HCT116 (cell line): ENCODE measurements around the gene SPATA25. TPM values are rescaled to one million over a fixed set of nuclear protein-coding genes. Genes with fewer than 3 reads are reported as not detected.

ENCODE experiments used
- ATAC-seq: fragments of 200-7000 bp; cut with Tn5 transposase; 2 replicates; pipeline ENCODE4 v1.9.1; 2020; ENCODE audit warnings: mild to moderate bottlenecking, moderate library complexity
- BruUV-seq: library from RNA; stranded (reverse); fragments of 400-500 nt; replicated peaks from 2 replicates; lab custom pipeline; 2021; lab: Mats Ljungman, UMichigan
- CTCF ChIA-PET: fragments of 300-600 bp; sonication (Branson Sonifier 250); formaldehyde crosslinking; loops from one replicate; lab custom pipeline; 2021; ENCODE audit warnings: antibody characterized with exemption; lab: Charles Lee
- POLR2A ChIA-PET: fragments of 300-600, 350-600 bp; sonication (Branson Sonifier 250); formaldehyde crosslinking; loops from one replicate; lab custom pipeline; 2021; ENCODE audit warnings: antibody characterized with exemption; lab: Charles Lee
- RAD21 ChIA-PET, 2 experiments: fragments of 300-600 bp; sonication (Branson Sonifier 250); formaldehyde crosslinking; loops; one replicate each; lab custom pipeline; 2023; ENCODE audit warnings: low total read pairs in 2 of 2; ENCODE audit not compliant: uncharacterized antibody in 2 of 2, unreplicated experiment in 2 of 2, low non-redundant PET in 1 of 2; lab: Charles Lee
- DNase-seq: peaks from one replicate; pipeline ENCODE4 v3.0.0-alpha.2; 2010; ENCODE audit warnings: low read depth, low spot score
- H2AFZ ChIP-seq: fragments of 200-600 bp; shearing (Covaris generic), sonication (generic); 2 replicates; pipeline ENCODE4 v1.6.1; 2017; ENCODE audit warnings: low read depth, mixed run types, mixed read lengths, antibody characterized with exemption, low read length; ENCODE audit not compliant: poor library complexity, severe bottlenecking
- H3K27ac ChIP-seq: 2 replicates; pipeline ENCODE4 v1.5.1; 2012; ENCODE audit warnings: low read depth, low read length
- H3K27me3 ChIP-seq: fragments of 200-600 bp; sonication (generic); 2 replicates; pipeline ENCODE4 v1.6.1; 2016; ENCODE audit warnings: mixed run types, low read length, mixed read lengths; ENCODE audit not compliant: insufficient read depth
- H3K36me3 ChIP-seq, 2 experiments: fragments of 200-500 bp in 1 of 2; fragments of 200-600 bp in 1 of 2; sonication (Bioruptor generic) in 1 of 2; sonication (generic) in 1 of 2; 2 replicates each; pipeline versions ENCODE4 v1.5.1 to v1.6.1; 2014 to 2016; ENCODE audit warnings: low read length in 2 of 2, inconsistent platforms in 1 of 2, mixed read lengths in 1 of 2, mixed run types in 1 of 2; ENCODE audit not compliant: insufficient read depth in 2 of 2, control insufficient read depth in 1 of 2
- H3K4me1 ChIP-seq, 2 experiments: fragments of 200-600 bp in 1 of 2; sonication (generic) in 1 of 2; 2 replicates each; pipeline versions ENCODE4 v1.5.1 to v1.6.1; 2012 to 2017; ENCODE audit warnings: low read length in 2 of 2, inconsistent platforms in 1 of 2, mild to moderate bottlenecking in 1 of 2, mixed read lengths in 1 of 2, mixed run types in 1 of 2, moderate library complexity in 1 of 2; ENCODE audit not compliant: insufficient read depth in 2 of 2, control insufficient read depth in 1 of 2
- H3K4me2 ChIP-seq: fragments of 200-600 bp; sonication (generic); 2 replicates; pipeline ENCODE4 v1.6.1; 2017; ENCODE audit warnings: mixed run types, low read length, mixed read lengths
- H3K4me3 ChIP-seq, 2 experiments: fragments of 200-600 bp in 1 of 2; sonication (generic) in 1 of 2; replicated peaks in 1 of 2; 2 replicates each; pipeline ENCODE4 v1.5.1; 2011 to 2016; ENCODE audit warnings: low read length in 2 of 2, control low read depth in 1 of 2, low read depth in 1 of 2, mild to moderate bottlenecking in 1 of 2, mixed read lengths in 1 of 2, mixed run types in 1 of 2
- H3K79me2 ChIP-seq: fragments of 200-600 bp; sonication (generic); 2 replicates; pipeline ENCODE4 v1.6.1; 2017; ENCODE audit warnings: mild to moderate bottlenecking, mixed run types, low read length, moderate library complexity, mixed read lengths; ENCODE audit not compliant: insufficient read depth
- H3K9ac ChIP-seq: fragments of 200-600 bp; sonication (generic); 2 replicates; pipeline ENCODE4 v1.6.1; 2016; ENCODE audit warnings: low read length, mixed read lengths
- H3K9me2 ChIP-seq: fragments of 200-600 bp; sonication (generic), shearing (Covaris generic); 2 replicates; pipeline ENCODE4 v1.6.1; 2017; ENCODE audit warnings: mixed run types, mild to moderate bottlenecking, moderate library complexity; ENCODE audit not compliant: insufficient read depth
- H3K9me3 ChIP-seq, 2 experiments: fragments of 200-500 bp in 1 of 2; fragments of 200-600 bp in 1 of 2; sonication (Bioruptor generic) in 1 of 2; sonication (generic) in 1 of 2; 2 replicates each; pipeline ENCODE4 v1.6.1; 2014 to 2017; ENCODE audit warnings: low read length in 2 of 2, mixed read lengths in 2 of 2, inconsistent platforms in 1 of 2, low read depth in 1 of 2, mild to moderate bottlenecking in 1 of 2, mixed run types in 1 of 2, moderate library complexity in 1 of 2; ENCODE audit not compliant: control insufficient read depth in 1 of 2, insufficient read depth in 1 of 2
- H4K20me1 ChIP-seq: fragments of 200-600 bp; sonication (generic), shearing (Covaris generic); 2 replicates; pipeline ENCODE4 v1.6.1; 2017; ENCODE audit warnings: mixed run types, mild to moderate bottlenecking, moderate library complexity; ENCODE audit not compliant: insufficient read depth
- ATF3 ChIP-seq: IDR thresholded peaks from 2 replicates; pipeline ENCODE4 v1.6.1; 2012
- CBX3 ChIP-seq: IDR thresholded peaks from 2 replicates; pipeline ENCODE4 v1.6.1; 2012; ENCODE audit warnings: low read depth
- CEBPB ChIP-seq: IDR thresholded peaks from 2 replicates; pipeline ENCODE4 v1.6.1; 2012; ENCODE audit warnings: low read depth
- CTCF ChIP-seq, 3 experiments: fragments of 200-600 bp in 1 of 3; sonication (generic) in 1 of 3; IDR thresholded peaks in 2 of 3; conservative IDR thresholded peaks in 1 of 3; 2 replicates each; pipeline ENCODE4 v1.5.1; 2012 to 2017; ENCODE audit warnings: low read depth in 2 of 3, low read length in 2 of 3, antibody characterized with exemption in 1 of 3, borderline replicate concordance in 1 of 3, control low read depth in 1 of 3, mild to moderate bottlenecking in 1 of 3, mixed read lengths in 1 of 3, mixed run types in 1 of 3, moderate library complexity in 1 of 3; ENCODE audit not compliant: insufficient read depth in 1 of 3
- EGR1 ChIP-seq: IDR thresholded peaks from 2 replicates; pipeline ENCODE4 v1.6.1; 2012; ENCODE audit warnings: low read depth
- ELF1 ChIP-seq: IDR thresholded peaks from 2 replicates; pipeline ENCODE4 v1.6.1; 2012; ENCODE audit warnings: low read depth, borderline replicate concordance
- EZH2 ChIP-seq: fragments of 200-600 bp; sonication (generic); IDR thresholded peaks from 2 replicates; pipeline ENCODE4 v1.6.1; 2017; ENCODE audit warnings: antibody characterized with exemption, mixed run types
- FOSL1 ChIP-seq: IDR thresholded peaks from 2 replicates; pipeline ENCODE4 v1.6.1; 2012; ENCODE audit warnings: low read depth
- JUND ChIP-seq: IDR thresholded peaks from 2 replicates; pipeline ENCODE4 v1.6.1; 2012
- MAX ChIP-seq: IDR thresholded peaks from 2 replicates; pipeline ENCODE4 v1.6.1; 2012
- POLR2A ChIP-seq: IDR thresholded peaks from 2 replicates; pipeline ENCODE4 v1.7.0; 2011; ENCODE audit warnings: borderline replicate concordance; ENCODE audit not compliant: insufficient read depth, insufficient read length; ENCODE audit errors: extremely low read depth
- POLR2AphosphoS5 ChIP-seq: IDR thresholded peaks from 2 replicates; pipeline ENCODE4 v1.6.1; 2011; ENCODE audit warnings: mild to moderate bottlenecking, low read depth, low read length, moderate library complexity
- REST ChIP-seq: IDR thresholded peaks from 2 replicates; pipeline ENCODE4 v1.6.1; 2012; ENCODE audit warnings: low read depth
- SP1 ChIP-seq: IDR thresholded peaks from 2 replicates; pipeline ENCODE4 v1.6.1; 2012; ENCODE audit warnings: low read depth
- SRF ChIP-seq: IDR thresholded peaks from 2 replicates; pipeline ENCODE4 v1.6.1; 2012; ENCODE audit warnings: low read depth
- TCF7L2 ChIP-seq: IDR thresholded peaks from 2 replicates; pipeline ENCODE4 v1.7.0; 2011; ENCODE audit warnings: borderline replicate concordance, inconsistent platforms; ENCODE audit not compliant: insufficient read depth, insufficient read length; ENCODE audit errors: extremely low read depth
- YY1 ChIP-seq: IDR thresholded peaks from 2 replicates; pipeline ENCODE4 v1.6.1; 2011; ENCODE audit warnings: low read length, low read depth, moderate library complexity, mild to moderate bottlenecking; ENCODE audit not compliant: insufficient replicate concordance; ENCODE audit errors: extremely low read depth
- ZBTB33 ChIP-seq: IDR thresholded peaks from 2 replicates; pipeline ENCODE4 v1.6.1; 2011; ENCODE audit warnings: mild to moderate bottlenecking, low read length, moderate library complexity; ENCODE audit not compliant: insufficient replicate concordance; ENCODE audit errors: extremely low read depth
- ZNF274 ChIP-seq: fragments of 200-500 bp; sonication (Bioruptor generic); IDR thresholded peaks from 2 replicates; pipeline ENCODE4 v1.6.1; 2014; ENCODE audit warnings: mild to moderate bottlenecking, low read depth, low read length, inconsistent platforms
- intact Hi-C: fragments of 100-400 bp; cut with micrococcal nuclease; formaldehyde crosslinking; loops from 2 replicates; pipeline ENCODE4 v1.10.0; 2022
- total RNA-seq: library from RNA; stranded (reverse); gene quantifications from one replicate; pipeline ENCODE4 v1.2.1, GENCODE V29; 2021; ENCODE audit not compliant: unreplicated experiment

Gene SPATA25
- total RNA-seq, 1 experiment from 2014 or later, result 0.42 TPM

- intact Hi-C loops, result no loop called here
- no peaks in the 10 kb centered on the region for H4K20me1 ChIP-seq
- H3K27me3 ChIP-seq, result no peaks in the 10 kb centered on the region
- DNase-seq, result no peak
- H3K4me2 ChIP-seq, result no peak overlapping the region
- no peak for ATAC-seq
- no peak overlapping the region for H2AFZ ChIP-seq
- no peak overlapping the region for H3K9ac ChIP-seq
- H3K4me3 ChIP-seq, result no peak overlapping the region
- RAD21 ChIA-PET, result no interaction called here
- H3K79me2 ChIP-seq, result no peaks in the 10 kb centered on the region
- TF ChIP-seq EGR1 (no peak), YY1 (no peak), CTCF (IDR thresholded peaks at IDR 0.05 in 2 of 3, conservative IDR thresholded peaks at IDR 0.05 in 1 of 3; ENCODE audit: borderline replicate concordance in 1 of 3, insufficient read depth in 1 of 3, low read depth in 2 of 3, low read length in 2 of 3) (no peak), JUND (no peak), FOSL1 (no peak), POLR2AphosphoS5 (no peak), EZH2 (no peak), ZBTB33 (no peak), POLR2A (no peak), REST (no peak), ZNF274 (no peak), TCF7L2 (no peak), ATF3 (no peak), CBX3 (no peak), ELF1 (no peak), CEBPB (no peak), MAX (no peak), SP1 (no peak), SRF (no peak)
- TF ChIP-seq, all 23 proteins: peak for 0
- Histone ChIP-seq H3K9me3 (no peaks in the 10 kb centered on the region), H3K4me1 (no peaks in the 10 kb centered on the region), H3K27ac (no peak overlapping the region), H3K36me3 (no peaks in the 10 kb centered on the region), H3K9me2 (no peaks in the 10 kb centered on the region)
- ChIA-PET CTCF (interaction anchor here (1.1 kb wide), 1 partner anchor 15 kb away, joined by 3 read pairs; no protein-coding TSS in a partner anchor), POLR2A (no interaction called here)
- BruUV-seq, result no TSS peak
These were observed 30.8 kb upstream of the SPATA25 start for GRCh38 chr20:45918182-45918737.
